HG02642 (cell line): ENCODE results near the gene PKNOX1.
"Not testable (repeated sequence)": the region's sequence is repeated elsewhere in the genome, so short reads cannot be mapped to it uniquely, and the experiment has no call there.

Experiments
- ATAC-seq: cut with Tn5 transposase; IDR thresholded peaks from one replicate; pipeline ENCODE4 v1.9.1; 2021; ENCODE audit warnings: mild to moderate bottlenecking; ENCODE audit not compliant: unreplicated experiment, poor library complexity

Gene PKNOX1

GRCh38 chr21:42973991-42974831 lies at the start of gene PKNOX1:
PKNOX1 (plus strand) TSS chr21:42974562; CDS start chr21:43004382, 29,820 bp downstream.
- peak; percentile 84 for ATAC-seq

GRCh38 chr21:42925114-42925926 lies 49.0 kb upstream of the PKNOX1 start, which contains the start of gene ERVH48-1:
ERVH48-1 (minus strand) TSS chr21:42925630; CDS start chr21:42919006, 6,624 bp downstream.
- ATAC-seq, result no peak

GRCh38 chr21:42927474-42928200 lies 46.7 kb upstream of the PKNOX1 start:
- not testable (repeated sequence) for ATAC-seq

GRCh38 chr21:42929969-42930368 lies 44.4 kb upstream of the PKNOX1 start:
- ATAC-seq, result no peak

- ATAC-seq, result no peak
These were observed 42.7 kb upstream of the PKNOX1 start for GRCh38 chr21:42931560-42932235.

- not testable (repeated sequence) for ATAC-seq
These were observed 41.8 kb upstream of the PKNOX1 start for GRCh38 chr21:42932378-42933136.

GRCh38 chr21:42933137-42933970 lies 41.0 kb upstream of the PKNOX1 start:
- ATAC-seq, result not testable (repeated sequence)

- ATAC-seq, result not testable (repeated sequence)
These were observed 40.4 kb upstream of the PKNOX1 start for GRCh38 chr21:42933973-42934372.

- not testable (repeated sequence) for ATAC-seq
These were observed 38.0 kb upstream of the PKNOX1 start for GRCh38 chr21:42936360-42936759.

- not testable (repeated sequence) for ATAC-seq
These were observed 37.1 kb upstream of the PKNOX1 start for GRCh38 chr21:42937034-42937940.

GRCh38 chr21:42937960-42938605 lies 36.3 kb upstream of the PKNOX1 start:
- ATAC-seq, result no peak

GRCh38 chr21:42938606-42938995 lies 35.8 kb upstream of the PKNOX1 start:
- not testable (repeated sequence) for ATAC-seq

- ATAC-seq, result no peak
These were observed 34.6 kb upstream of the PKNOX1 start for GRCh38 chr21:42939582-42940413.

- ATAC-seq, result no peak
These were observed 32.7 kb upstream of the PKNOX1 start for GRCh38 chr21:42941696-42942085.

GRCh38 chr21:42942244-42942643 lies 32.1 kb upstream of the PKNOX1 start:
- no peak for ATAC-seq
